Transverse colon (tissue), 4 donors: ENCODE results near the gene SETD5. TPM values are rescaled to one million over a fixed set of nuclear protein-coding genes. Genes with fewer than 3 reads are reported as not detected.

ENCODE experiments used
- DNase-seq: peaks from one replicate; pipeline ENCODE4 v3.0.0-alpha.2; 2019
- H3K27ac ChIP-seq, 4 donors: fragments of 200-600 bp; sonication (generic); 2 replicates each; pipeline ENCODE4 v1.5.1; 2016 to 2018; ENCODE audit warnings: inconsistent platforms in 4 of 4
- H3K27me3 ChIP-seq: fragments of 200-600 bp; sonication (generic); 2 replicates; pipeline ENCODE4 v1.5.1; 2017; ENCODE audit warnings: inconsistent platforms
- H3K36me3 ChIP-seq, 4 donors: fragments of 200-600 bp; sonication (generic); 2 replicates each; pipeline ENCODE4 v1.5.1; 2017 to 2019; ENCODE audit warnings: inconsistent platforms in 4 of 4
- H3K4me1 ChIP-seq, 4 donors: fragments of 200-600 bp; sonication (generic); 2 replicates each; pipeline ENCODE4 v1.5.1; 2017 to 2020; ENCODE audit warnings: inconsistent platforms in 4 of 4
- H3K4me3 ChIP-seq, 4 donors: fragments of 200-600 bp; sonication (generic); 1 replicate in 1 of 4; 2 replicates in 3 of 4; pipeline versions ENCODE4 v1.5.1 to v1.6.1; 2017 to 2019; ENCODE audit warnings: inconsistent platforms in 4 of 4
- H3K9me3 ChIP-seq, 2 donors: fragments of 200-600 bp; sonication (generic); 2 replicates each; pipeline ENCODE4 v1.5.1; 2017 to 2019; ENCODE audit warnings: inconsistent platforms in 2 of 2
- CTCF ChIP-seq, 5 experiments: fragments of 200-600 bp in 3 of 5; fragments of 450-650 bp in 2 of 5; sonication (generic) in 3 of 5; IDR thresholded peaks; 1 replicate in 2 of 5; 2 replicates in 3 of 5; pipeline ENCODE4 v1.5.1; 2016 to 2017; ENCODE audit warnings: antibody characterized with exemption in 5 of 5, inconsistent platforms in 3 of 5, mild to moderate bottlenecking in 2 of 5, moderate library complexity in 1 of 5
- EP300 ChIP-seq: sonication (generic); formaldehyde crosslinking; IDR thresholded peaks from one replicate; pipeline ENCODE4 v1.6.1; 2017; ENCODE audit warnings: antibody characterized with exemption, low read depth
- POLR2A ChIP-seq: fragments of 450-650 bp; IDR thresholded peaks from one replicate; pipeline ENCODE4 v1.6.1; 2016; ENCODE audit warnings: antibody characterized with exemption, mild to moderate bottlenecking, moderate library complexity
- POLR2AphosphoS5 ChIP-seq, 3 donors: sonication (generic); formaldehyde crosslinking; IDR thresholded peaks; one replicate each; pipeline ENCODE4 v1.6.1; 2016; ENCODE audit warnings: antibody characterized with exemption in 3 of 3
- WGBS, 2 donors: methylation state at CpG; one replicate each; pipeline ENCODE4 v1.1.5; 2018; ENCODE audit warnings: low coverage in 1 of 2; 5-methylcytosine and 5-hydroxymethylcytosine counted together
- in situ Hi-C, 4 donors: fragments of 200-750 bp; cut with MboI; loops; one replicate each; pipeline versions ENCODE4 v1.15.0 to v1.15.1; 2017; ENCODE audit warnings: low sequenced_read_pairs in 3 of 4, low pct_ligation_motif_present in 1 of 4, low pct_unique_long_range_greater_than_20kb in 1 of 4
- intact Hi-C: fragments of 100-400 bp; cut with DNase I; formaldehyde crosslinking; loops from one replicate; pipeline ENCODE4 v1.15.1; 2023; ENCODE audit warnings: low total_unique reads
- total RNA-seq, 4 donors: library from RNA; depleted of rRNA; stranded (reverse); fragments of >200 nt; gene quantifications; one replicate each; pipeline ENCODE4 v1.1.0, GENCODE V29; 2016

SETD5 gene
- total RNA-seq, 4 donors from 2014 or later: 70.6 to 161 (median 129) TPM

GRCh38 chr3:9411302-9411701, 13.9 kb downstream of the SETD5 start:
- in situ Hi-C loops: loop anchor here in 1 of 4 donors (10.0 kb wide), 1 partner anchor 57 kb away; no protein-coding TSS in a partner anchor

GRCh38 chr3:9412293-9412692, 14.9 kb downstream of the SETD5 start:
- no peaks in the 10 kb centered on the region for H3K9me3 ChIP-seq
- peaks cover 21 to 89% (median 37%) of the 10 kb centered on the region in 4 donors for H3K4me1 ChIP-seq
- H3K4me3 ChIP-seq: no peak overlapping the region
- 78% methylated on average over 1 of the region's 1 CpG; no CpG with 5 or more reads in 1 of the 2 donors for WGBS, 2 donors
- intact Hi-C loops: no loop called here
- no peak for DNase-seq
- H3K36me3 ChIP-seq: no peaks in the 10 kb centered on the region
- H3K27me3 ChIP-seq: no peaks in the 10 kb centered on the region
- TF ChIP-seq POLR2A (no peak), EP300 (no peak), CTCF (IDR thresholded peaks at IDR 0.05) (no peak), POLR2AphosphoS5 (IDR thresholded peaks at IDR 0.05) (no peak)
- H3K27ac ChIP-seq: no peak overlapping the region
- in situ Hi-C loops: loop anchor here in 1 of 4 donors (10.0 kb wide), 1 partner anchor 57 kb away; no protein-coding TSS in a partner anchor

More at GRCh38 chr3:9411302-9411701, 13.9 kb downstream of the SETD5 start:
- Histone ChIP-seq H3K36me3 (no peaks in the 10 kb centered on the region), H3K9me3 (no peaks in the 10 kb centered on the region), H3K27ac (no peak overlapping the region), H3K4me1 (peaks cover 14 to 86% (median 34%) of the 10 kb centered on the region in 4 donors), H3K4me3 (no peak overlapping the region), H3K27me3 (no peaks in the 10 kb centered on the region)
- intact Hi-C loops: no loop called here
- TF ChIP-seq CTCF (IDR thresholded peaks at IDR 0.05): no peak
- no peak for TF ChIP-seq POLR2AphosphoS5 (IDR thresholded peaks at IDR 0.05)
- no peak for TF ChIP-seq EP300
- no peak for TF ChIP-seq POLR2A
- 86 to 90% methylated on average over 1 of the region's 1 CpG for WGBS, 2 donors
- no peak for DNase-seq

- Histone ChIP-seq H3K4me1 (peaks cover 18 to 74% (median 23%) of the 10 kb centered on the region in 4 donors), H3K9me3 (no peaks in the 10 kb centered on the region), H3K27ac (no peak overlapping the region), H3K36me3 (no peaks in the 10 kb centered on the region), H3K27me3 (no peaks in the 10 kb centered on the region), H3K4me3 (no peak overlapping the region)
- in situ Hi-C loops: loop anchor here in 1 of 4 donors (10.0 kb wide), 1 partner anchor 60 kb away; no protein-coding TSS in a partner anchor
- intact Hi-C loops: no loop called here
- no peak for DNase-seq
- TF ChIP-seq POLR2A: no peak
- no peak for TF ChIP-seq CTCF (IDR thresholded peaks at IDR 0.05)
- TF ChIP-seq POLR2AphosphoS5 (IDR thresholded peaks at IDR 0.05): no peak
- no peak for TF ChIP-seq EP300
These were observed 17.4 kb downstream of the SETD5 start for GRCh38 chr3:9414826-9415225.

- H3K4me1 ChIP-seq: peaks cover 14 to 79% (median 30%) of the 10 kb centered on the region in 4 donors
These were observed 18.2 kb downstream of the SETD5 start for GRCh38 chr3:9415485-9416138.

More at GRCh38 chr3:9415485-9416138, 18.2 kb downstream of the SETD5 start:
- in situ Hi-C loops (loop anchor here in 1 of 4 donors (10.0 kb wide), 1 partner anchor 61 kb away; no protein-coding TSS in a partner anchor), intact Hi-C loops (no loop called here)
- Histone ChIP-seq H3K4me3 (no peak overlapping the region), H3K36me3 (no peaks in the 10 kb centered on the region), H3K9me3 (no peaks in the 10 kb centered on the region), H3K27me3 (no peaks in the 10 kb centered on the region), H3K27ac (peak overlapping the region in 2 of 4 donors; percentile 5 to 16)
- TF ChIP-seq CTCF (IDR thresholded peaks at IDR 0.05) (no peak), EP300 (no peak), POLR2A (no peak), POLR2AphosphoS5 (IDR thresholded peaks at IDR 0.05) (no peak)
- DNase-seq: no peak
- WGBS, 2 donors: 60 to 80% methylated on average over 3 to 6 of the region's 6 CpGs
